HAP-1 (cell line): ENCODE results near the gene SYNM.

ENCODE experiments used
- DNase-seq, 2 experiments: peaks; one replicate each; pipeline ENCODE4 v3.0.0-alpha.2; 2016 to 2020; ENCODE audit warnings: low spot score in 2 of 2
- H3K27me3 ChIP-seq: fragments of 250-450 bp; sonication (Bioruptor Pico); 2 replicates; pipeline ENCODE4 v1.5.1; 2020; ENCODE audit warnings: low read depth, mild to moderate bottlenecking, moderate library complexity
- H3K36me3 ChIP-seq: fragments of 250-450 bp; sonication (Bioruptor Pico); replicated peaks from 2 replicates; pipeline ENCODE4 v1.5.1; 2020; ENCODE audit warnings: mild to moderate bottlenecking
- H3K4me1 ChIP-seq: fragments of 250-450 bp; sonication (Bioruptor Pico); 2 replicates; pipeline ENCODE4 v1.5.1; 2020; ENCODE audit warnings: mild to moderate bottlenecking
- H3K4me3 ChIP-seq: fragments of 250-450 bp; sonication (Bioruptor Pico); 2 replicates; pipeline ENCODE4 v1.5.1; 2020; ENCODE audit warnings: mild to moderate bottlenecking, moderate library complexity
- H3K9me3 ChIP-seq: fragments of 250-450 bp; sonication (Bioruptor Pico); 2 replicates; pipeline ENCODE4 v1.5.1; 2020; ENCODE audit warnings: mild to moderate bottlenecking, moderate library complexity
- in situ Hi-C: fragments of 300-500 bp; cut with MboI; formaldehyde crosslinking; loops from 3 replicates; pipeline ENCODE4 v1.14.3; 2020; ENCODE audit warnings: low sequenced_read_pairs, inconsistent platforms, mixed read lengths

SYNM gene

GRCh38 chr15:99157456-99157855 is 52.6 kb downstream of the SYNM start:
- DNase-seq, result no peak
- no peaks in the 10 kb centered on the region for H3K27me3 ChIP-seq
- no peaks in the 10 kb centered on the region for H3K9me3 ChIP-seq
- H3K4me1 ChIP-seq, result peaks cover 15% of the 10 kb centered on the region
- in situ Hi-C loops, result no loop called here
- H3K4me3 ChIP-seq, result no peak overlapping the region
- no peaks in the 10 kb centered on the region for H3K36me3 ChIP-seq

DNA sequence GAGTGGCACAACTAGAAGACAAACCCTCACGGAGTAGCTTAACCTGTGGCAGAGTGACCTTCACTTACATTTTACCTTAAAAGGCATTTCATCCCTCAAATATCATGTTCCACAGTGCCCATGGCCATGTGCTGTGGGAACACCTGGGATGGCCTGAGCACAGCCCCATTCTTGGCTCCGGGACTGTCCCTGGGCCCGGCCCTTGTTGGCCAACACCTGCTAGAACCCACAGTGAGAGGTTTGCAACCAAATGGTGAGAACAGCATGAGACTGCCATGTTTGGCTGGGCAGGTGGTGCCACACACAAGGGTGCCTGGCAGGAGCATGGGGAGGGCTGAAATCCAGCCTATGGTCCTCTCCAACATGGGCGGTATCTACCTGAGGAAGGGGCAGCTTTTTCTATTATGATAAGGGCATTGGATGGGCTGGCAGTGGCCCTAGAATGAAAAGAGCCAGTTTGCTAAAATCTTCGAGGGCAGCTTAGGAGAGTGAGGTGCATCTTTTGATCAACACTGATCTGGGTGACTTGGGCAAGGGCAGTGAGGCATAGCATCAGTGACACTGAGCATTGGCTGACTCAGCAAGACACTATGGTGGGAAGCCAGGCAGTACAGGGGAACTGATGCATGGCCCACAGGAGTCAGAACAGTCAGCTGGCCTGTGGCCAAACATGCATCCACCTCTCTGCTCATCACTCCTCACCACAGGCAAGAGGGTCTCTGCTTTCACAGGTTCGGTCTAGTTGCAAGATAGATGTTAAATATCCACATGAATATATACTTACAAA is 53.9 kb downstream of the SYNM start:
- H3K4me1 ChIP-seq, result peaks cover 8% of the 10 kb centered on the region
- in situ Hi-C loops, result no loop called here
- H3K4me3 ChIP-seq, result no peak overlapping the region
- DNase-seq, result no peak
- no peaks in the 10 kb centered on the region for H3K27me3 ChIP-seq
- H3K9me3 ChIP-seq, result no peaks in the 10 kb centered on the region
- H3K36me3 ChIP-seq, result no peaks in the 10 kb centered on the region

DNA sequence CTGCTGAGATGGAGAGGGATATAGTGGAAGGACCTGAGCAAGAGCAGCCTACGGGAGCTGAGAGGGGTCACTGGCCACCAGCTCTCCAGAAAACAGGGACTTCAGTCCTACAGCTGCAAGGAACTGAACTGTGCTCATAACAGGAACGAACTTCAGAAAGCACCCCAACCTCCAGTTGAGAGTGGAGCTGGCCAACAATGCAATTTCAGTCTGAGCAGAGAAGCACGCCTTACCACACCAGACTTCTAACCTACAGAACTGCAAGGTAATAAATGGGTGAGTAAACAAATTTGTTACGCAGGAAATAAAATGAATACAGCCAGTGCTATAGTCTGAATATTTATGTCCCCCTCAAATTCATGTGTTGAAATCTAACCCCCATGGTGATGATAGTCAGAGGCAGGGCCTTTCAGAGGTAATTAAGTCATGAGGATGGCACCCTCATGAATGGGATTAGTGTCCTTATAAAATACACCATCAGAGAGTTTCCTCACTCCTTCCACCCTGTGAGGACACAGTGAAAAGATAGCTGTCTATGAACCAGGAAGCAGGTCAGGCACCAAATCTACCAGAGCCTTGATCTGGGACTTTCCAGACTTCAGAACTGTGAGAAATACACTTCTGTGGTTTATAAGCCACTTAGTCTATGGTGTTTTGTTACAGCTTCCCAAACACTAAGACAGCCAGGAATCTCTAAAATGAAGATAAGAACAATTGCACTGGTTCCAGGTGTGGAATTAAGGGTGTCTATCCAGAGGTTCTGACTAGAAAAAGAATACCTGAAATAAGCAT is 58.6 kb downstream of the SYNM start:
- no peak overlapping the region for H3K4me3 ChIP-seq

DNA sequence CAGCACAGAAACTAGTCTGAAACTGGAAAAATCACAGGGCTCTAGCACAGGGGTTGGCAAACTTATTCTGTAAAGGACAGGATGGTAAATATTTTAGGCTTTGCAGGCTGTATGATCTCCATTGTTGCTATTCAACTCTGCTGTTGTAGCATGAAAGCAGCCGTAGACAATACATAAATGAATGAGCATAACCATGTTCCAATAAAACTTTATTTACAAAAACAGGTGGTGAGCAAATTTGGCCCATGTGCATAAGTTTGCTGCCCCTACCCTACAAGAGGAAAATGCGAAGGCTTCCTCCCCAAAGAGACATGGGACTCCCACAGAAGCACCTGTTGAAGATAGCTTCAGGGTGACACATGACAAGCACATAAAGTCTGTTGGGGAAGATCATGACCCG is 59.2 kb downstream of the SYNM start:
- in situ Hi-C loops, result no loop called here
- H3K27me3 ChIP-seq, result no peaks in the 10 kb centered on the region
- no peaks in the 10 kb centered on the region for H3K36me3 ChIP-seq
- H3K4me1 ChIP-seq, result no peaks in the 10 kb centered on the region
- no peak for DNase-seq
- no peaks in the 10 kb centered on the region for H3K9me3 ChIP-seq
- H3K4me3 ChIP-seq, result no peak overlapping the region

More for the DNA sequence above, 58.6 kb downstream of the SYNM start:
- in situ Hi-C loops, result no loop called here
- Histone ChIP-seq H3K4me1 (no peaks in the 10 kb centered on the region), H3K36me3 (no peaks in the 10 kb centered on the region), H3K27me3 (no peaks in the 10 kb centered on the region), H3K9me3 (no peaks in the 10 kb centered on the region)
- no peak for DNase-seq

- Histone ChIP-seq H3K27me3 (no peaks in the 10 kb centered on the region), H3K4me3 (no peak overlapping the region), H3K36me3 (no peaks in the 10 kb centered on the region), H3K9me3 (no peaks in the 10 kb centered on the region), H3K4me1 (no peaks in the 10 kb centered on the region)
- DNase-seq, result no peak
- in situ Hi-C loops, result no loop called here
Observed at GRCh38 chr15:99165020-99165790, 60.3 kb downstream of the SYNM start.

- in situ Hi-C loops, result no loop called here
- no peaks in the 10 kb centered on the region for H3K27me3 ChIP-seq
- no peaks in the 10 kb centered on the region for H3K9me3 ChIP-seq
- no peak overlapping the region for H3K4me3 ChIP-seq
- H3K36me3 ChIP-seq, result no peaks in the 10 kb centered on the region
- DNase-seq, result no peak
- no peaks in the 10 kb centered on the region for H3K4me1 ChIP-seq
Observed at GRCh38 chr15:99165956-99166689, 61.2 kb downstream of the SYNM start.

DNA sequence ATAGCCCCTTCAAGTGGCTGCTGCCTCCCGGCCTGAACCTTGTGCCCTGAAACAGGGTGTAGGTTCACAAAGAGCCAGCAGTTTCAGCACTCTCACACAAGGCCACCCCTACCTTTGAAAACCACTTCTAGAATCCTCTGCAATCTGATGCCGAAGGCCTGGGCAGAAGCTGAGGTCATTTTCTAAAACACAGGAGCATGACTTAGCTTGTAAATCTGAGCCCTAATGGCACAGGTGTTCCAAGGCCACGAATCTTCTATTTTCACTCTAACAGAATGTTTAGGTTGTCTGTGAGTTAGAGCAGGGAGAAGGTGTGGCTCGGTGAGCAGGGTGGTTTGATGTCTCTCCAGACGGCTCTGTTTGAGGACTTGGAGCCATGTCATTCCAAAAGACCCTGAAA is 62.3 kb downstream of the SYNM start:
- Histone ChIP-seq H3K9me3 (no peaks in the 10 kb centered on the region), H3K4me1 (no peaks in the 10 kb centered on the region), H3K27me3 (no peaks in the 10 kb centered on the region), H3K36me3 (no peaks in the 10 kb centered on the region), H3K4me3 (no peak overlapping the region)
- in situ Hi-C loops, result no loop called here
- no peak for DNase-seq

DNA sequence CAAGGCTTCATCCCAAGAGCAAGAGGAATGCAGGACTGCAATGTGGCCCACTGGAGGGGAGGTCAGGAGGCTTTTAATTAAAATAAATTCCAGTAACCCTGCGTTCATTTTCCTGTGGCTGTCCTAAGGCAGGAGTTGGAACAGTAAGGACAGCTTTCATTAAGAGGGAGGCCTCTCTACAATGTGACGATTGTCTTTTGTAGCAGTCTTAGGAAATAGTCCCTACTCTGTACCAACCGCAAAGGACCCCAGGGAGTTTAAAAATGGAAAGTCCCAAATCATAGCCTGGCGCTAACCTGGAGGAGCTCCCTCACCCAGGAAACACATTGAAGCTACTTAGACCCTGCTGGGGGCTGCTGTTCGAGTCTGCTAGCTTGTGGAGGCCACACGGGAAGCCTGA is 62.8 kb downstream of the SYNM start:
- no peaks in the 10 kb centered on the region for H3K4me1 ChIP-seq
- in situ Hi-C loops, result no loop called here
- no peaks in the 10 kb centered on the region for H3K36me3 ChIP-seq
- H3K4me3 ChIP-seq, result no peak overlapping the region
- H3K9me3 ChIP-seq, result no peaks in the 10 kb centered on the region
- no peaks in the 10 kb centered on the region for H3K27me3 ChIP-seq
- no peak for DNase-seq

- in situ Hi-C loops, result no loop called here
Observed at GRCh38 chr15:99168601-99169580, 64.0 kb downstream of the SYNM start.

DNA sequence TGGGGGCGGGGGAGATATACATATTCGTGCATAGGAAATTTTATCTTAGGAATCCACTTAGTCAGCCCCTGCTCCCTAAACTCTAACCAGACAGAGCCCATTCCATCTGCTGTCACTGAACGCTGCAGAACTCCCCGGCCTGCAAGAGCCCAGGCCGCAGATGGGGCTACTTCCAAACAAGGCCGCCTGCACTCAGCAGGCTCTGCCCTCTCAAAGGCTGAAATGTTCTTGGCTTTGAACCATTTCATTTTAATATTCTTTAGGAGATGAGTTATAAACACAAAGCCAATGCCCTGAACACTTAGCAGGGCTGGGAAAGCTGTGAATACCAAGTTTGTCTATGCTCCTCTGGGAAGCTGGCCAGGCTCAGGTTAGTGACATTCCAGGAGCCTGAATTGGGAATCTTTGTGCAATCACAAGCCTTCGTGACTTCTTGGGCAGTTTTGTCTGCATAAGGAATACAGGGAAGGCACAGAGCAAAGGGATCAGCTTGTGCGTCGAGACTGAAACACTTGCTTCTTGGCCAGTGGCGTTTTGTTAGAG is 65.0 kb downstream of the SYNM start:
- in situ Hi-C loops, result no loop called here
- no peak for DNase-seq
- no peaks in the 10 kb centered on the region for H3K36me3 ChIP-seq

More at GRCh38 chr15:99168601-99169580, 64.0 kb downstream of the SYNM start:
- H3K4me1 ChIP-seq, result no peaks in the 10 kb centered on the region
- no peaks in the 10 kb centered on the region for H3K27me3 ChIP-seq
- H3K9me3 ChIP-seq, result no peaks in the 10 kb centered on the region
- no peaks in the 10 kb centered on the region for H3K36me3 ChIP-seq
- DNase-seq, result no peak
- no peak overlapping the region for H3K4me3 ChIP-seq

GRCh38 chr15:99170476-99171065 is 65.7 kb downstream of the SYNM start:
- in situ Hi-C loops, result no loop called here
- H3K9me3 ChIP-seq, result no peaks in the 10 kb centered on the region
- H3K4me1 ChIP-seq, result no peaks in the 10 kb centered on the region
- no peak overlapping the region for H3K4me3 ChIP-seq
- H3K36me3 ChIP-seq, result no peaks in the 10 kb centered on the region
- no peak for DNase-seq
- no peaks in the 10 kb centered on the region for H3K27me3 ChIP-seq

More for the DNA sequence above, 65.0 kb downstream of the SYNM start:
- no peaks in the 10 kb centered on the region for H3K9me3 ChIP-seq
- H3K4me1 ChIP-seq, result no peaks in the 10 kb centered on the region
- H3K4me3 ChIP-seq, result no peak overlapping the region
- no peaks in the 10 kb centered on the region for H3K27me3 ChIP-seq

- no peaks in the 10 kb centered on the region for H3K36me3 ChIP-seq
Observed at GRCh38 chr15:99172171-99172570, 67.3 kb downstream of the SYNM start.

More at GRCh38 chr15:99172171-99172570, 67.3 kb downstream of the SYNM start:
- DNase-seq, result no peak
- Histone ChIP-seq H3K4me3 (no peak overlapping the region), H3K27me3 (no peaks in the 10 kb centered on the region), H3K9me3 (no peaks in the 10 kb centered on the region), H3K4me1 (no peaks in the 10 kb centered on the region)
- in situ Hi-C loops, result no loop called here
